ENCODE measurements around the gene HBB.

Gene HBB

DNA sequence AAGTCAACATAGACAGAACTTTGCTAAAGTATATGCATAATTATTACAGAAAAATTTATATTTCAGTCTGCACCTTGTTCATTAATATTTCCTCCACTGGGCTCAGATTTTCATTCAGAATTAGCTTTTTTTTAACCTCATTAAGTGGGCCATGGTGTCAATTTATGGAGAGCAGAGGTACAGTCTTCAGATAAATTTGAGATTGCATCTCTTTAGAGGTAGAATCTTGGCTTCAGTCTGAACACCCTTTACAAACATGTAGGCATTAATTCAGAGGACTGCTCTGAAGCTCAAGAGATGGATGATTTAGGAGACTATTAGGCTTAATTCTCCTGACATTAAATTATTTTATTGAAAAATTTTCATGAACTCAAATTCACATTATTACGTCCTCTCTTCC, 3.4 kb upstream of the HBB start:
- no peak overlapping the region for H3K23ac ChIP-seq (ENCODE audit: low read length)
- no peak overlapping the region for H3K14ac ChIP-seq (ENCODE audit: low read length)
- no peak overlapping the region for H2AK5ac ChIP-seq (ENCODE audit: low read length)
- H3K4ac ChIP-seq (ENCODE audit: low read depth, low read length) = no peak overlapping the region
- no peak overlapping the region for H4K12ac ChIP-seq (ENCODE audit: low read depth, low read length)
- H3K27me3 ChIP-seq (ENCODE audit: insufficient read depth, low read length) = no peaks in the 10 kb centered on the region
- no peak overlapping the region for H3K4me2 ChIP-seq (ENCODE audit: low read length)
- no peak overlapping the region for H2AFZ ChIP-seq (ENCODE audit: insufficient read depth, low read length, poor library complexity)
- no peaks in the 10 kb centered on the region for H3K79me2 ChIP-seq (ENCODE audit: control insufficient read depth, insufficient read depth, low read length, poor library complexity)
- no peak overlapping the region for H2BK12ac ChIP-seq (ENCODE audit: low read length)
- no peak overlapping the region for H4K91ac ChIP-seq (ENCODE audit: low read depth, low read length)
- no peak overlapping the region for H2BK120ac ChIP-seq (ENCODE audit: insufficient read depth, low read length, poor library complexity)
- no peak for DNase-seq
- no peak overlapping the region for H3K9ac ChIP-seq (ENCODE audit: low read length)
- H2BK5ac ChIP-seq (ENCODE audit: low read depth, low read length, poor library complexity) = no peak overlapping the region
- H3K36me3 ChIP-seq (ENCODE audit: control insufficient read depth in 1 of 2, insufficient read depth in 2 of 2, low read length in 2 of 2) = peaks cover 0 to 1% of the 10 kb centered on the region in 2 experiments
- no peak overlapping the region for H3K4me3 ChIP-seq (ENCODE audit: low read depth, low read length)
- 100% methylated on average over 1 of the region's 1 CpG for WGBS (ENCODE audit: extremely low coverage, insufficient coverage, insufficient read length)
- H3K27ac ChIP-seq (ENCODE audit: low read depth, low read length) = no peak overlapping the region
- H3K18ac ChIP-seq (ENCODE audit: low read length) = no peak overlapping the region
- H3K79me1 ChIP-seq (ENCODE audit: low read length) = no peaks in the 10 kb centered on the region
- H3K9me3 ChIP-seq (ENCODE audit: insufficient read depth, low read depth, low read length) = peaks cover 1% of the 10 kb centered on the region
- H3K4me1 ChIP-seq (ENCODE audit: control insufficient read depth in 1 of 2, insufficient read depth in 2 of 2, low read length in 2 of 2) = no peaks in the 10 kb centered on the region
- H4K8ac ChIP-seq (ENCODE audit: low read depth, low read length) = no peak overlapping the region

DNA sequence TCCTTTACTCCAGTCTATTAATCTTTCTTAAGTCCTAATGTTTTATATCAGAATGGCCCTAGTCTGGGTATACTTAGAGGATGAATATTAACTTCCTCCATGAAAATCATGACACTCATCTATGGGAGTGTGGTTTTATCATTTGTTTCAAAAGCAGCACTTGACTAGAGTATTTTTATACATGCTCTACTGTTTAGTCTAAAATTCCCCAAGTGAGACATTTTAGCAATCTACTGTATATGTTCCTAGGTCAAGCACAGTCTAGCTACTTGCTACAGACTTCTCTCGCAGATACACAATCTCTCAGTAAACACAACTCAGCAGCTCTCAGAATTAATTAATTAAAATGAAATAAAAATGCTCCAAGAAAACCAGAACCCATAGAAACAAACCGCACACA, 2.9 kb upstream of the HBB start:
- no peak overlapping the region for H3K18ac ChIP-seq (ENCODE audit: low read length)
- no peak overlapping the region for H3K23ac ChIP-seq (ENCODE audit: low read length)
- H2BK120ac ChIP-seq (ENCODE audit: insufficient read depth, low read length, poor library complexity) = no peak overlapping the region
- H2BK12ac ChIP-seq (ENCODE audit: low read length) = no peak overlapping the region
- H3K9ac ChIP-seq (ENCODE audit: low read length) = no peak overlapping the region
- no peak overlapping the region for H3K14ac ChIP-seq (ENCODE audit: low read length)
- no peak for DNase-seq
- H2BK5ac ChIP-seq (ENCODE audit: low read depth, low read length, poor library complexity) = no peak overlapping the region
- H4K91ac ChIP-seq (ENCODE audit: low read depth, low read length) = no peak overlapping the region
- no peak overlapping the region for H3K4ac ChIP-seq (ENCODE audit: low read depth, low read length)
- WGBS (ENCODE audit: extremely low coverage, insufficient coverage, insufficient read length) = no CpG with 5 or more reads among the region's 2 CpGs
- no peaks in the 10 kb centered on the region for H3K79me1 ChIP-seq (ENCODE audit: low read length)
- H3K4me1 ChIP-seq (ENCODE audit: control insufficient read depth in 1 of 2, insufficient read depth in 2 of 2, low read length in 2 of 2) = no peaks in the 10 kb centered on the region
- no peaks in the 10 kb centered on the region for H3K79me2 ChIP-seq (ENCODE audit: control insufficient read depth, insufficient read depth, low read length, poor library complexity)
- H3K27ac ChIP-seq (ENCODE audit: low read depth, low read length) = no peak overlapping the region
- H3K4me3 ChIP-seq (ENCODE audit: low read depth, low read length) = no peak overlapping the region
- no peak overlapping the region for H2AK5ac ChIP-seq (ENCODE audit: low read length)
- no peaks in the 10 kb centered on the region for H3K27me3 ChIP-seq (ENCODE audit: insufficient read depth, low read length)
- H3K9me3 ChIP-seq (ENCODE audit: insufficient read depth, low read depth, low read length) = peaks cover 1% of the 10 kb centered on the region
- peaks cover 0 to 1% of the 10 kb centered on the region in 2 experiments for H3K36me3 ChIP-seq (ENCODE audit: control insufficient read depth in 1 of 2, insufficient read depth in 2 of 2, low read length in 2 of 2)
- no peak overlapping the region for H4K8ac ChIP-seq (ENCODE audit: low read depth, low read length)
- no peak overlapping the region for H3K4me2 ChIP-seq (ENCODE audit: low read length)
- H4K12ac ChIP-seq (ENCODE audit: low read depth, low read length) = no peak overlapping the region
- no peak overlapping the region for H2AFZ ChIP-seq (ENCODE audit: insufficient read depth, low read length, poor library complexity)

DNA sequence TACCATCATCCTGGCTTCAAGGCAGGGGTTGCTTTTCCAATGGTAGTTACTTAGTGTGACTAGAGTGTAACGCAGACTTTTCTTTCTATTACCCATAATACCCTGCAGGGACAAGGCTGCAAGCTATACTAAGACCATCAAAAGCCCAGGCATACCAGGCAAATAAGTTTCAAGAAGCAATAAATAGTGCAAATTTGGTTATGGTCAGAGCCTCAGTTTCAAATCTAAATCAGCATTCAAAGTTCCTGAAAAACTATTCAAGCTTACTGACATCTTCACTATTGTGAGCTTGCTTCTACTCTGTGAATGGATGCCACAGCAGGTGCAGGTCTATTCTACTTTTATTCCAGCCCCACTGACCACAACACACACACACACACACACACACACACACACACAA, 2.5 kb upstream of the HBB start:
- WGBS (ENCODE audit: extremely low coverage, insufficient coverage, insufficient read length) = no CpG with 5 or more reads among the region's 1 CpG
- Histone ChIP-seq H3K23ac (ENCODE audit: low read length) (no peak overlapping the region), H3K4ac (ENCODE audit: low read depth, low read length) (no peak overlapping the region), H3K14ac (ENCODE audit: low read length) (no peak overlapping the region), H3K36me3 (ENCODE audit: control insufficient read depth in 1 of 2, insufficient read depth in 2 of 2, low read length in 2 of 2) (peaks cover 0 to 1% of the 10 kb centered on the region in 2 experiments), H2BK120ac (ENCODE audit: insufficient read depth, low read length, poor library complexity) (no peak overlapping the region), H2AK5ac (ENCODE audit: low read length) (no peak overlapping the region), H2AFZ (ENCODE audit: insufficient read depth, low read length, poor library complexity) (no peak overlapping the region), H3K27ac (ENCODE audit: low read depth, low read length) (no peak overlapping the region), H4K91ac (ENCODE audit: low read depth, low read length) (no peak overlapping the region), H3K9ac (ENCODE audit: low read length) (no peak overlapping the region), H3K9me3 (ENCODE audit: insufficient read depth, low read depth, low read length) (peaks cover 1% of the 10 kb centered on the region), H4K12ac (ENCODE audit: low read depth, low read length) (no peak overlapping the region), H3K27me3 (ENCODE audit: insufficient read depth, low read length) (no peaks in the 10 kb centered on the region), H3K4me2 (ENCODE audit: low read length) (no peak overlapping the region), H3K4me1 (ENCODE audit: control insufficient read depth in 1 of 2, insufficient read depth in 2 of 2, low read length in 2 of 2) (no peaks in the 10 kb centered on the region), H3K4me3 (ENCODE audit: low read depth, low read length) (no peak overlapping the region), H2BK12ac (ENCODE audit: low read length) (no peak overlapping the region), H3K79me1 (ENCODE audit: low read length) (no peaks in the 10 kb centered on the region), H4K8ac (ENCODE audit: low read depth, low read length) (no peak overlapping the region), H2BK5ac (ENCODE audit: low read depth, low read length, poor library complexity) (no peak overlapping the region), H3K79me2 (ENCODE audit: control insufficient read depth, insufficient read depth, low read length, poor library complexity) (no peaks in the 10 kb centered on the region), H3K18ac (ENCODE audit: low read length) (no peak overlapping the region)
- DNase-seq = no peak

DNA sequence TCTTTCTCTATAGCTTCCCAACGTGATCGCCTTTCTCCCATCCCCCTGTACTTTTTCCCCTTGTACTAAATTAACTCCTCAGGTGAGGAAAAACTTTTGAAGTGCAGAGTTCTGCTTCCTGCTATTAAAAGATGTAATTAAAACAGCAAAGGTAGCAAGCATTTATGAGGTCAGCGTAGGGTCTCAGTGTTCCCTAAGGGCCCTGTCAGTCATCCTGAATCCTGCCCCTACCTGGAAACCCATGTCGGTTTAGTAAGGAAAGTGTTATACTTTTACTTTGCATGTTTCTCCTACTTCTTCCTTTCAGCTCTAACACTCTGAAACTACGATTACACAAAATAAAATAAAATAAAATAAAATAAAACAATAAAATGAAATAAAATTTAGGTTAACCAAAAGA, 1.3 kb upstream of the HBB start:
- Histone ChIP-seq H3K4me1 (ENCODE audit: control insufficient read depth in 1 of 2, insufficient read depth in 2 of 2, low read length in 2 of 2) (no peaks in the 10 kb centered on the region), H4K91ac (ENCODE audit: low read depth, low read length) (no peak overlapping the region), H3K79me1 (ENCODE audit: low read length) (no peaks in the 10 kb centered on the region), H3K27ac (ENCODE audit: low read depth, low read length) (no peak overlapping the region), H2AK5ac (ENCODE audit: low read length) (no peak overlapping the region), H2AFZ (ENCODE audit: insufficient read depth, low read length, poor library complexity) (no peak overlapping the region), H4K8ac (ENCODE audit: low read depth, low read length) (no peak overlapping the region), H3K27me3 (ENCODE audit: insufficient read depth, low read length) (no peaks in the 10 kb centered on the region), H2BK120ac (ENCODE audit: insufficient read depth, low read length, poor library complexity) (no peak overlapping the region), H3K4me3 (ENCODE audit: low read depth, low read length) (no peak overlapping the region), H3K4me2 (ENCODE audit: low read length) (no peak overlapping the region), H3K9me3 (ENCODE audit: insufficient read depth, low read depth, low read length) (peaks cover 1% of the 10 kb centered on the region), H3K79me2 (ENCODE audit: control insufficient read depth, insufficient read depth, low read length, poor library complexity) (no peaks in the 10 kb centered on the region), H3K23ac (ENCODE audit: low read length) (no peak overlapping the region), H3K18ac (ENCODE audit: low read length) (no peak overlapping the region), H3K9ac (ENCODE audit: low read length) (no peak overlapping the region), H4K12ac (ENCODE audit: low read depth, low read length) (no peak overlapping the region), H3K14ac (ENCODE audit: low read length) (no peak overlapping the region), H3K36me3 (ENCODE audit: control insufficient read depth in 1 of 2, insufficient read depth in 2 of 2, low read length in 2 of 2) (no peaks in the 10 kb centered on the region), H3K4ac (ENCODE audit: low read depth, low read length) (no peak overlapping the region), H2BK12ac (ENCODE audit: low read length) (no peak overlapping the region), H2BK5ac (ENCODE audit: low read depth, low read length, poor library complexity) (no peak overlapping the region)
- 100% methylated on average over 2 of the region's 5 CpGs for WGBS (ENCODE audit: extremely low coverage, insufficient coverage, insufficient read length)
- DNase-seq = no peak

Measured in trophoblast cell (in vitro differentiated cells and primary cell).